ENCODE results near the gene DNAH8. TPM values are rescaled to one million over a fixed set of nuclear protein-coding genes. Genes with fewer than 3 reads are reported as not detected.

Gene DNAH8
- total RNA-seq, 2 donors from 2014 or later = not detected

DNA sequence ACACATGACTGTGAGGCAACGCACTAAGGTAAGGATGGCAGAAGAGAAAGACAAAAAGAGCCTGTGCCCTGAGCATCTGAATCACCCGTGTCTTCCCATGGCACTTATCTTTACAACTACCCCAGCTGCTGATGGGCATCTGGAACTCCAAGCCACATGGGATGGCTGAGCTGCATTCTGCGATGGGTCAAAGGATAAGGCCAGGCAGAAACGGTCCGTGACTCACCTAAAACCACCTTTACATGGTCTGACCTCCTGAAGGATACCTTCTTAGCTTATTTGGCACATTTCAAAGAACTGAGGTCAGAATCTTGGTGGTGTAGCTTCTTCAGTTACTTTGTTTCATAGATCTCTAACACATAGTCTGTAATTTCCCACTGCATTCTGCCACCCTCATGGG is 99.7 kb downstream of the DNAH8 start:
- no peak for ATAC-seq
- DNase-seq = no peak
- intact Hi-C loops (cut with DNase I, micrococcal nuclease) = no loop called here

DNA sequence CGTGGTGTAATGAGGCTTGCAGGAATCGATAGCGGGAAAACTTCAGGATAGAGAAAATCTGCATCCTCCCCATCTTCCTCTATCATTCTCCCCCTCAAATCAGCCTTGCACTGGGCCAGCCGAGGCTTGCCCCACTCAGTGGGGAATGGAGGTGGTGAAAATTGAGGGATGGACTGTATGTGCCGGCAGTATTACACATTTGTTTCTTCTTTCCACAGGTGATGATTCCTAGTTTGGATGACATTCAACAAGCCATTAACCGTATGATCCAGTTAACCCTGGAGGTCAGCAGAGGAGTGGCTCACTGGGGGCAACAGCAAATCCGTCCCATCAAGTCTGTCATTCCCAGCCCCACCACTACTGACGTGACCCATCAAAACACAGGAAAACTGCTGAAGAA is 100.1 kb downstream of the DNAH8 start:
- DNase-seq (no peak), ATAC-seq (no peak)
- intact Hi-C loops (cut with DNase I, micrococcal nuclease) = no loop called here

DNA sequence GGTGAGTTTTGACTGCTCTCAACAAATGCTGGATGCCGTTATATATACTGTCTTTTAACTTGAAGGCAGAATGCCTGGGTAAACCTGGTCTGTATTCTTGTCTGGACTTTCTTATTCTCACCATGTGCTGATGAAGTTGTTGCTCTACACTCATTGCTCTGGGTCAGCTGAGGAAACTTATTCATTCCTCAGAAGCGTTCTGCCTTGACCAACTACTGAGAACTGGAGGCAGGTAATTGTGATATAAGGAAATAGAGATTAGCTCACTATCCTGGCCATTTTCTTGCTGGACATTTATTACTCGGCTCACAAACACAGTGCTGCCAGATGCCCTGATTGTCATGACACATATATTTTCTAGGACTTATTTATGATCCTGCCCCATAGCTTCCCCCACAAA is 103.6 kb downstream of the DNAH8 start:
- intact Hi-C loops (cut with DNase I, micrococcal nuclease) = no loop called here
- DNase-seq (no peak), ATAC-seq (no peak)

DNA sequence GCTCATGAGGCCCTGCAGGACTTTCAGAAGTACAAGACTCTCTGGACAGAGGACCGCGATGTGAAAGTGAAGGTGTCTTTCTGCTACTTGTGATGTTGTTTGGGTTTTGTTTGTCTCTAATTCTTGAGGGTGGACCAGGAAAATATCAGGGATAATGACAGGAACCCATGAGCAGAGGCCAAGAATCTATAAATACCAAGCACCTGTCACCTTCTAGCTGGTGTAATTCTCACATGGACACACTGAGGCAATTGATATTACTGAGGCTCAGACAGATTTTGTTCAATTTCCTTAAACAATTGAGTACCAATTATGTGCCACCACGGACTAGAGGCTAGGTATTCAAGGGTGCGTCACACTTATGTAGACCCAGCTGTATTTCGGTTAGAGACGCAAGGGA is 107.9 kb downstream of the DNAH8 start:
- no peak for DNase-seq
- no peak for ATAC-seq
- intact Hi-C loops (cut with DNase I, micrococcal nuclease) = no loop called here

DNA sequence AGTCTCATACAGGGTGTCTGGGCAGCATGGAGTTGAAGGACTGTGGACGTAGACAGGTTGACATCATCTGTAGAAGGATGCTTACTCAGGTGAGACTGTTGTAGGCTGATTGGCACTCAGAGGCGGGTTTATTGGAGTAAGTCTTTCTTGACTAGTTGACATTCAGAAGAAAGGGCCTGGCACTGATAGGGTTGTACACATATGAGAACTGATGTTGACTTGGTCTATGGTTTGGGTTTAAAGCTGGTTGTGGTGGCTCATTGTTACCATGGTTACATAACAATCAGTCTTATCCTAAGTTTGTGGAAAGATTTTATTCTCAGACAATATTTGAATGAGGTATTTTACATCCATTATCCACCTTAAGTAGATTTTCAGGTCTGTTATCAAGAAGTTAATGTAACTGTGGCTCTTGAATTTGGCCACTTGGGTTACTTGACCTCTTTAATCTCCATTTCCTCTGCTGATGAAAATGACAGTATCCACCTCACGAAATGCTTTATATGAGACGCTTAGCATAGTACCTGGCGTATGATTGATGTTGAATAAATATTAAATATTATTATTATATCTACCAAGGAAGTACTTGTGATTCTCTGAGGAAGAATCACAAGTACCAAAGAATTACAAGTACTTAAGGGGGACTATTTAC is 109.3 kb downstream of the DNAH8 start:
- intact Hi-C loops (cut with DNase I, micrococcal nuclease) = no loop called here
- ATAC-seq (no peak), DNase-seq (no peak)

DNA sequence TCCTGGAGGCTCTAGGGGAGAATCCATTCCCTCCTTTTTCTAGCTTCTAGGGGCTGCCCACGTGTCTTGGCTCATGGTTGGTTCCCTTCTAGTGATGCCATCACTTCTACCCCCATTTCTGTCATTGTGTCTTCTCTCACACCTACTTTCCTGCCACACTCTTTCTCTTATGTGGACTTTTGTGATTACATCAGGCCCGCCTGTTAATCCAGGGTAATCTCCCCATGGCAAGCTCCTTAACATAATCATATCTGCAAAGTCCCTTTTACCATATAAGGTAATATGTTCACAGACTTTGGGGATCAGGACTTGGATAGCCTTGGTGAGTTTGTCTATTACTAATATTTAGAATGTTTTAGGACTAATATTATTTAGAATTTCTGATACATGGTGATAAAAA is 111.9 kb downstream of the DNAH8 start:
- no peak for ATAC-seq
- intact Hi-C loops (cut with DNase I, micrococcal nuclease) = no loop called here
- DNase-seq = no peak

DNA sequence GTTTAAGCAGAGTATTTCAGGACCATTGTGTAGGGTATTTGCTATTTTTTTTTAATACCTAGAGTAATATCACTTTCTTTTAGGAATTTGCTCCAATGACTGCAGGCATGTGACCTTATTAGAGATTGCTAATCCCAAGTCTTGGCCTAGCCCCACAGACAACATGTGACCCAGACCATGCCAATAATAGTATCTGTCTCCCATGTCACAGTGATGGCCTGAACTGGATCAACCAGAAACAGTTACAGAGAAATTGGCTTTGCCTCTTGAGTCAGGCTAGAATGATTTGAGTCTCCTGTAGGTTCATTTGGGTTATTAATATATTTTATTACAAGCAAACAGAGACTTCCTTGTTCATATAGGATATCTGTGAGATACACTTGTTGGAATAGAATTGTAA is 116.8 kb downstream of the DNAH8 start:
- ATAC-seq = no peak
- no peak for DNase-seq
- intact Hi-C loops (cut with DNase I, micrococcal nuclease) = no loop called here

DNA sequence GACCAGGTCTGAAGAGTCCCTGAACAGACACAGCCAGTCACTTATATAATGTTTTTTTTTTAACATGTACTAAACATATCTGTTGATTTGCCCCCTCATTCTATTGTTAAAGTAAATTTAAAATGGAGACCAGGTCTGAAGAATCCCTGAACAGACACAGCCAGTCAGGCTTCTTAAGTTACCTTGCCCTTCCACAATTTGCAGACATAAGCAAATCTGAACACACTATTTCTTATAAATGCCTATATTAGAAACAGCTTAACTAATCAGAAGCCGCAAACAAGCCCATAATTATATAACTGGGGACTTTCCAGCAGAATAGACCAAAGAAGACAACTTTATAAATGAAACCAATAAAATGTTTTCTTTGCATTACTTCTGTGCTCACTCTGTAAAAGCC is 118.2 kb downstream of the DNAH8 start:
- DNase-seq (no peak), ATAC-seq (no peak)
- intact Hi-C loops (cut with DNase I, micrococcal nuclease) = no loop called here

DNA sequence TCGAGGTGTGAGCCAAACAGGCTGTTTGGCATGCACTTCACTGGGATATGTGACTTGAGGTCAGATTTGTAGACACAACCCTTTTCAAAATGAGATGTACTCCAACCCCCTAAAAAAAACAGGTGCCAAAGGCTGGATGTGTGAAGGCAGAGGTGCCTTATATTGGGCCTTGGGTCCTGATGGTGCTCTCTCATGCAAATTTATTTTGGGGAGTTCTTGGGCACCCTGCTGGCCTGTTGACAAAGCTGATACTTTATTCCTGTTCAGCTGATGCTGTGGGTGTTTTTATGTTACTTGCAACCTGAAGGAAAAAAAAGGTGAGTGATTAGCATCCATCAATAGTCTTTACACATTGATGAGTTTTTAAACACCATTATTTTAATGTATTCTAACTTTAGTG is 121.5 kb downstream of the DNAH8 start:
- intact Hi-C loops (cut with DNase I, micrococcal nuclease) = no loop called here
- DNase-seq (no peak), ATAC-seq (no peak)

DNA sequence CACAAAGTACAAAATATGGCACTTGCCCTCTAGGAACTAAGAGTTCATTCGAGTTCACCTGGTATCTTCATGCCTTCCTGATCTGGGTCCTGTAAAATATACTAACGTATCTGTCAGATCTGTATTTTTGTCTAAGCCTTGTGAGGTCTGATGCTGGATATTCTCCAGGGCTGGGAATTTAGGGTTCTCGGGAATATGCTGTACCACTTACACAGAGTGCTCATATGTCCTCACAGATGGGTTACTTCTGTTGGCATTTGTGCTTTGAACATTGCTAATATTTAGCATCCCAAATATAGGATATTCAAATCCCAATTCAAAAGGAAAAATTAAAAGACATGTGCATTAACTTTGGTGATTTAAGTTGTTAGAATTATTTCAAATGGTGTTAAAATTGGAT is 122.0 kb downstream of the DNAH8 start:
- DNase-seq (no peak), ATAC-seq (no peak)
- intact Hi-C loops (cut with DNase I, micrococcal nuclease) = no loop called here

DNA sequence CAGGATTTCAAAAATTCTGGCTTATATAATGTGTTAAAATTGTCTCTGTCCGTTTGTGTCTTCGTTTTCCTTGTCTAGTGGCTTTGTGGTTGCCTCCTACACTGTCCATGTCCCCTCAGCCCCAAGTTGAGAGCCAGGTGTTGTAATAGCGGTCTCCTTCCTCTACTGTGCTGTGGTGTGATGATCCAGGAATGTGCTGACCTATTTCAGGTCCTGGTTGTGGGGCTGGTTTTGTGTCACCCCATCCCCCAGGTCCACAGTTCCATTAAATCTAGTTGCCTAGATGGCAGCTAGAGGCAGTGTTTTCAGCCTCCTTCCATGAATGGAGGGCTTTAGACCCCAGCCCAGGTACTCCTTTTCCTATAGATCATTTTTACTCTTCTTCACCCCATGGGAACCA is 128.7 kb downstream of the DNAH8 start:
- intact Hi-C loops (cut with DNase I, micrococcal nuclease) = no loop called here
- ATAC-seq (no peak), DNase-seq (no peak)

DNA sequence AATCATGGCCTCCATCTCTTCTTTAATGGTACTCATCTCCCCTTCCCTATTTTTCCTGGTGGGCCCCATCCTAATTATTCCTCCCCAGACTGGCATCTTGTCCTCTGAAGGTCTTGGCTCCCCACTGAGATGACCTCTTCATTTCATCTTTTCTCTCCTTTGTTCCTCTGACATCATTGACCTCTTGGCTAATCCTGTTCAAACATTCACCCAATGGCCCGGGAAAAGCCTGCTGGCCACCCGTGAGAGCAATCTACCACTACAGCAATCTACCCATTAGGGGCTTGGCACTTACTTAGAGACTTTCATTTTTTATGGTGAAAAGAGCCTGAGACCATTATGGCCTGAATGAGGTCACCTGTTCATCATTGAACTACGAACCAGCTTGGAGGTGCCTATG is 130.8 kb downstream of the DNAH8 start:
- ATAC-seq = no peak
- intact Hi-C loops (cut with DNase I, micrococcal nuclease) = no loop called here
- DNase-seq = no peak

DNA sequence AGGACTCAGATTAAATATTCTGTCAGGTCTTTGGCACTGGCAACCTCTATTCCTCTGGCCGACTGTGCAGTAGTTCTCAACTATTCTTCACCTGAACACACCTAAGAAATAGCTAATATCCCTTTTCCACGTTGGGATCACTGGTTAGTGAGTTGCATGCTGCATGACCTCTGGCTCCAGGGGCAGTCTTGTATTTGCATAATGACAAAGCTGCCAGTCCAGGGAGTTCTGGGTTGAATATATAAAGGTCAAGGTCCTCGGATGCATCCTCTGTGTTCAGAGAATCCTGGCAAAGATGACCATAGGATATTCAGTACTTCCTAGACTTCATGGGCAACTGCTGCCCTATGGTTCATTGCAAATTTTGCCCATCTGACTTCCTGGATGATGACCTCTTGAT is 131.2 kb downstream of the DNAH8 start:
- intact Hi-C loops (cut with DNase I, micrococcal nuclease) = no loop called here
- ATAC-seq (no peak), DNase-seq (no peak)

DNA sequence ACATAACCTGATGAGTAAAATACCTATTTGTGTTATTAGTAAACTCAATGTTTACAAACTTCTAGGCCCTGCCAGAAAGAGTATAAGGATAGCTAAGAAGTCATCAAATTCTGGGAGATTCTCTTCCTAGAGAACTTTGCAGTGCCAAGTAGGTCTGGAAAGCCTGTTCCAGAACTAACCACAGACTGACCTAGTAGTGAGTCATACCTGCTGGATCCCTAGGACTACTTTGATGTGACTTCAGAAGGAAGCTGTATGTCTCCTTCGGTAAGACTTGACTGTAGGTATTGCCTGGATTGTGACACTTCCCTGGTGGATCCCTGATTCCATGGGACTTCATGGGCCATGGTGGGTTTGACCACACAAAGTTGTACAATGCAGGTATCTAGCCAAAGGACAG is 131.7 kb downstream of the DNAH8 start:
- no peak for ATAC-seq
- intact Hi-C loops (cut with DNase I, micrococcal nuclease) = no loop called here
- no peak for DNase-seq

DNA sequence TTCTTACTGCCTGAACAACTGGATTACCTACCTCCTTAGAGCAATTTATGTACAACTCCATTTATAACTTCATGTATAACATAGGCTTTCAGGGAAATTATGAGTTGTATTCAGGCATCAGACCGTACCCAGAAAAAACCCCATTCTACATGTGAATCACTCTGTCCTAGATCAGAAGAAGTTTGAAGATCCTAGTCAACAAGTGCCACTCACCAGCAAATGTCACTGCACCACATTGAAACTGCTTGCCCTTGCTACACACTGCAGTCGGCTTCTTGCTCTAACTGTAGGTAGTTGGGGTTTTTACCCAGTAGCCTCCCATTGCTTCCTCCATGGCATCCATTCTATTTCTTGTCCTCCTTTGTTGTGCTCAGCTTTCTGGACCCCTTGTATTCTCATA is 132.4 kb downstream of the DNAH8 start:
- intact Hi-C loops (cut with DNase I, micrococcal nuclease) = no loop called here
- no peak for ATAC-seq
- no peak for DNase-seq

DNA sequence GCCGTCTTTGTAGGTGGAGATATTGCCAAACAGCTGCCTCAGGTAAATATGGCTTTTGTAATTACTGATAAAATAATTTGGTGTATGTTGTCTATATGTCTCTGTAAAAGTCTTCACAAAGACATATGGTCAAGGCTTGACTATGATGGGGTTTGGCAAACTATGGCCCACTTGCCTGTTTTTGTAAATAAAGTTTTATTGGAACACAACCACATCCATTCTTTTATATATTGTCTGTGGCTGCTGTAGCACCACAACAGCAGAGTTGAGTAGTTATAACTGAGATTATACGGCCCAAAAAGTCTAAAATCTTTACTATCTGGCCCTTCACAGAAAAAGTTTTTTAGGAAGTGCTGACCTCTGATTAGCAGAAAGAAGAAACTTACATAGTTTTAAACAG is 133.6 kb downstream of the DNAH8 start:
- ATAC-seq (no peak), DNase-seq (no peak)
- intact Hi-C loops (cut with DNase I, micrococcal nuclease) = no loop called here

DNA sequence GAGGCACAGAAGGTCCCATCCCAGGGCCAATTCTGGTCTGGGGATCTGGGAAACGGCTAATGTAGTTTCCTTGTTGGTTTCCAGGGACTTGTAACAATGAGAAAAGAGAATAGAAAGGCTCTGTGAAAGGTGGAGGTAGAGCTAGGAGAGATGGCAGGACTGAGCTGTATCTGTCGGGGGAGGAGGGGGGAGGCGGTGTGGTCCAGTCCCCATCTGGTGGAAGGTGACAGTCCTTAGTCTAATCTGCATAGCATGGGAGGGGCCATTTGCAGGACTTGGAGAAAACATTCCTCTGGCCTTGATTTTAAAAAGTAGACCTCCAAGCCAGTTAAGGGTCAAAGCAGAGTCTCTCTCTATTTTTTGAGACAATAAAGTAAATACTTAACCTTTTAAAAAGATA is 137.1 kb downstream of the DNAH8 start:
- intact Hi-C loops (cut with DNase I, micrococcal nuclease) = no loop called here
- no peak for ATAC-seq
- no peak for DNase-seq

DNA sequence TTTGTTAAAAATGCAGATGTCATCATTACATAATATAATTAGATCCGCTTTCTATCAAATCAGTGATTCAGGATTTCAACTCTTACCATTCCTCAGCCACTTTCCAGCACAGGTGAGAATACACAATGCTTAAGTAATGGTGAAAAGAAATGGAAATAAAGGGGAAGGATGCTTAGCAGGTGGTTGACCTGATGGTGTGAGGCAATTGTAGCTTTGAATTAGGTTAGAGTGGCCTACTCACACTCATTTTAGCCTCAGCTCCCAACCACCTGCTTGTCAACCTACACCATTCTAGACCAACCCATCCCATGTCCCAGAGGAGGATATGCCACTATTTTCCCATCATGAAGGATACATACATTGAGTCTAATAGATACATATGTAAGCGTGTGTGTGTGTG is 138.1 kb downstream of the DNAH8 start:
- intact Hi-C loops (cut with DNase I, micrococcal nuclease) = no loop called here
- DNase-seq (no peak), ATAC-seq (no peak)

DNA sequence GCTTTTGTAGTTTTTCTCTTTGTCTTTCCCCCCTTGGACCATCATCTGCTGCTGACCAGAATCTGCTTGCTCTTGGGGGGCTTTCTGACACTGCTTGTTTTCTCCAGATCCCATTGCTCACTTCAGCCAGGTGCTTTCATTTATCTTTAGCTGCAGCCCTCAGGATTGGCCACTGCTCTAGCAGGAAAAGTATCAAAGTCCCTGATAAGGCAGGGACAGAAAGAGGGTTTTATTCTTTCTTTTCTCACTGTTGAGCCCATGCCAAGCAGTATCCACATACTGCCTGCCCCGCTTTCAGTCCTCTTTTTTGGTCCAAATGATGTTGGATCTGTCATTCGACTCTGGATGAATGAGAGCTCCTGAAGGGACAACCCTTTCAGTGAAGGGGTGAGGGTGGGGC is 141.4 kb downstream of the DNAH8 start:
- no peak for ATAC-seq
- DNase-seq = no peak
- intact Hi-C loops (cut with DNase I, micrococcal nuclease) = no loop called here

DNA sequence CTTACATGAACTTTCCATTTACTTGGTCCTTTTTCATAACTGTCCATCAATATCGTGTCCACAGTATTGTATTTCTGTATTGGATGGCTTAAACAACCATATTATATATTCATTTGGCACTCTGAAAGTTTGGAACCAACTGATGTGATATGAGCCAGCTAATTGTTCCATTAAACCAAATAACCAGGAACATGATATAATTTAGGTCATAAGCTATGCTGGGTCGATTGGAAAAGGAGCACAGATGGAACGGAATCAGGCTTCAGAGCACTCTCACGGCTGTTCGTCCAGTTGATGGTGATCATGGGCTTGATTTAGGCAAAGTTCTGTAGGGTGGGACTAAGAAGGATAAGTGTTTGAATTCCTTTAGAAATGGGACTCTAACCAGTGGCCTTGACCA is 142.7 kb downstream of the DNAH8 start:
- ATAC-seq (no peak), DNase-seq (no peak)
- intact Hi-C loops (cut with DNase I, micrococcal nuclease) = no loop called here

DNA sequence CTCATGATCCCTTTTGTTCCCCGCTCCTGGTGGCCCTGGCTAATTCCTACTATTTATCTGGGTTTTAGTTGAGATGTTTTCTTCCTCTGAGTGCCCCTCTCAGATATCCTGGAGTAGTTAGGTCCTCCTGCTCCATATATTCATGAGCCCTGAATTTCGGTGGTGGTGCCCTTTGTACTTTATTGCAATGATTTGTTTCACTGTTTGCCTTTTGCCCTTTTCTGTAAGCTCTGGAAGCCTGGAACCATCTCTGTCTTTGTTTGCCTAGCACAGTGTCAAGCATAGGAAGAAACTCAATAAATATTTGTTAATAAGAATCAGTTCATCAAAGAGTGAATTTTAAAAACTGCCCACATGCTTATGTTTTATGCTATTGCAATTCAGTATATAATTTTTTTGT is 144.9 kb downstream of the DNAH8 start:
- ATAC-seq (no peak), DNase-seq (no peak)
- intact Hi-C loops (cut with DNase I, micrococcal nuclease) = no loop called here

DNA sequence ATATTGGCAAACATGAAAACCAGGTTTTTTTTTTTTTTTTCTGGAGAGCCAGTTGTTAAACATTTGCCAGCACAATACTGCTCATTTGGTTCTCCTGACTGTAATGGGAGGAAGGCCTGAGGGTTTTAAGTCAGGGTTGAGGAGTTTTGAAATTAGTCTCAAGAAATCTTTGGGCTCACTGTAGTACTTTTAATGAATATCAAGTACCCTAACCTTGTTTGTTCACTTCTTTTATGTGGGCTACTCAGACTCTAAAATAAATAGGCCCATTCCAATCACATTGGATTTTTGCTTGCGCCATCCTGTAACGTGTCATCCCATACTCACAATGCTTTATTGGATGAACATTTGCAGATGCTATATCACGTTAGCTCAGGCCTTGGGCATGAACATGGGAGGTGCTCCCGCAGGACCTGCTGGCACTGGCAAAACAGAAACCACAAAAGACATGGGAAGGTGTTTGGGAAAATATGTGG is 146.9 kb downstream of the DNAH8 start:
- no peak for ATAC-seq
- intact Hi-C loops (cut with DNase I, micrococcal nuclease) = no loop called here
- DNase-seq = no peak
